Neural progenitor cell (in vitro differentiated cells): Measurements from ENCODE around the gene ZNF181.

ENCODE experiments used
- CTCF ChIP-seq: fragments of 200-600 bp; sonication (generic); IDR thresholded peaks from 2 replicates; pipeline ENCODE4 v1.5.1; 2017; ENCODE audit warnings: antibody characterized with exemption, mild to moderate bottlenecking
- EZH2phosphoT487 ChIP-seq: fragments of 200-600 bp; sonication (generic); IDR thresholded peaks from 2 replicates; pipeline ENCODE4 v1.6.1; 2017; ENCODE audit warnings: antibody characterized with exemption

GRCh38 chr19:34731964-34732363 lies 2.1 kb upstream of the ZNF181 start:
- TF ChIP-seq CTCF (no peak), EZH2phosphoT487 (no peak)
